AML-193 (cell line): ENCODE measurements around the gene ATP10D.
"Not testable (repeated sequence)": the region's sequence is repeated elsewhere in the genome, so short reads cannot be mapped to it uniquely, and the experiment has no call there.

Experiments
- DNase-seq, 2 experiments: peaks; one replicate each; lab custom pipeline; 2025; lab: John Stamatoyannopoulos, UW

The ATP10D gene

DNA sequence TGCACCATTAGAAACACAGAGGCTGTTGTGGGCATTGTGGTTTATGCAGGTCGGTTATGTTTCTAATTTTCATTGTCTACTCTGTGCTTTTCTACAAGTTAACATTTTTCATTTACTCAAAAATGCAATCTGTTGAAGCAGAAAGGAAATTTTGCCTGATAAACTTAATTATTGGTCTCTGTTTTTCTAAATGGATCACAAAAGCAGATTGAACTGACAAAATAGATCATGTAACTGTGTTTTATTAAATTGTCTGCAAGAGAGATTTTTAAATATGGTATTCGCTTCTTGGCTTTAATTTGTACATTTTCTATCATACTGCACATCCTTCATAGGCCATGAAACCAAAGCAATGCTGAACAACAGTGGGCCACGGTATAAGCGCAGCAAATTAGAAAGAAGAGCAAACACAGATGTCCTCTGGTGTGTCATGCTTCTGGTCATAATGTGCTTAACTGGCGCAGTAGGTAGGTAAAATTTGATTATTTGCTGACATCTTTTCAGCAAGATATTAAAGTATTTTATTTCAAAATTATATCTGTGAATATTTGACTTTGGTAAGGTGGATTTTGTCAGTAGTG is 50.6 kb downstream of the ATP10D start:
- no peak for DNase-seq

DNA sequence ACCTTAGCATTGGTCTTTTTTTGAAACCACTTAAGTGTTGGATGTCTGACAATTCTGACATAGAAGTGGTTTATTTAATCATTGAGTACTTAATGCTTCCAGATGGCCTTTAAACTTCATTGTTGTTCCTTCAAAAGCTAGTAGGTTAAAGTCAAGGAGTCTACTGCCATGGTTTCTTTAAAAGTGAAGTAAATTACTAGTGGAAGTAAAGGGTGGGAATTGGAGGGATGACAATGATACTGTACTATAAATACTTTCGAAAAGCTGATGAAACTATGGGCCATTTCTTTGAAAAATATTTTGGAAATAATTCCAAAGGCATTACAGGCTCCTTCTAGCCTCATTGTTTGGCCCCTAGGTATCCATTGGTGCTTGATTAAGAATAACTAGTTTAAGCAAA is 51.9 kb downstream of the ATP10D start:
- no peak for DNase-seq

DNA sequence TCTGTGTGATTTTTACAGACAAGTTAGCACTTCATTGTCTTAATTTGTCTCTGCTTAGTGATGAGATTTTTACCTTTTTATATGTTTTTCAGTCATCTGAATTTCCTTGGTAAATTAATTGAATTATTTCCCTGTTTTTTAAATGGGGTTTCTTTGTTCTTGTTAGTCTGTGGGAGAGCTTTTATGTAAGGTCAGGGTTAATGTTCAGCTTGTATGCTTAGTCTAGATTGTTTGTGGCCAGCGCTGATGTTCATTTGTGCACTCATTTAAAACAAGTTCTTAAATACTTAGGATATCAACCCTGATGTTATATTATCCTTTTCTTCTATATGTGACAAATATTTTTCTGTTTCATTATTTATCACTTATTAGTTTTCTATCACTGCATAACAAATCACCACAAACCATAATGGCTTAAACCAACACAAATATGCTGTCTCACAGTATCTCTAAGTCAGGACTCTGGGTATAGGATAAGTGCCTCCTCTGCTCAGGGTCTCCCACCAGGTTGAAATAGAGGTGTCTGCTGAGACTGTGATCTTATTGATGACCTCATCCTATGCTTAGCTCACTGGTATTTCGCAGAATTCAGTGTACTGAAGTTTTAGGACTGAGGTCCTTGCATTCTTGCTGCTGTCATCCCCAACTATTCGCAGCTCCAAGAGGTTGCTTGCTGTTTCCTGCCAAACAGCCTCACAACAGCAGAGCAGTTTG is 53.2 kb downstream of the ATP10D start:
- DNase-seq = no peak

DNA sequence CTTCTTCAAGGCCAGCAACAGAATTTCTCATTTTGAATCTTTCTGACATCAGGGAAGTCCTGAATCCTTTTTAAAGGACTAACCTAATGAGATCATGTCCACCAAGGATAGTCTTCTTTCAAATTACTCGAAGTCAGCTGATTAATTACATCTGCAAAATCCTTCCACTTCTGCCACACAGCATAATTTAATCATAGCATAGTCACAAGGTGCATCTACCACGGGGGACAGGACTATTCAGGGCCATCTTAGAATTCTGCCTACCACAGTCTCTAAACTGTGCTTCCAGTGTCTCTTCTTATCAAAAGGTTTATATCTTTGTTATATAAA is 53.7 kb downstream of the ATP10D start:
- no peak for DNase-seq

DNA sequence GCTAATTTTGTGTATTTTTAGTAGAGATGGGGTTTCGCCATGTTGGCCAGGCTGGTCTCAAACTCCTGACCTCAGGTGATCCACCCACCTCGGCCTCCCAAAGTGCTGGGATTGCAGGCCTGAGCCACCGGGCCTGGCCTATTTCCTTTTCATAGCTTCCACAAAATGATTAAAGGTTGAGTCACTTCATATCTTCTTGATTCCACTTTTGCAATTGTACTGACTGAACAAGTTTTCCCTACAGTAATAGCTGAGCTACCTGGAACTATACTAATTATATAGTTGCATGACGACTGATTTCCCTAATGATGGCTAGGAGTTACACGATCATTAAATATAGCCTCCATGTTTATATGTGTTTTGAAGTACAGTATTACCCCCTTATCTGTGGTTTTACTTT is 57.6 kb downstream of the ATP10D start:
- not testable (repeated sequence) for DNase-seq

DNA sequence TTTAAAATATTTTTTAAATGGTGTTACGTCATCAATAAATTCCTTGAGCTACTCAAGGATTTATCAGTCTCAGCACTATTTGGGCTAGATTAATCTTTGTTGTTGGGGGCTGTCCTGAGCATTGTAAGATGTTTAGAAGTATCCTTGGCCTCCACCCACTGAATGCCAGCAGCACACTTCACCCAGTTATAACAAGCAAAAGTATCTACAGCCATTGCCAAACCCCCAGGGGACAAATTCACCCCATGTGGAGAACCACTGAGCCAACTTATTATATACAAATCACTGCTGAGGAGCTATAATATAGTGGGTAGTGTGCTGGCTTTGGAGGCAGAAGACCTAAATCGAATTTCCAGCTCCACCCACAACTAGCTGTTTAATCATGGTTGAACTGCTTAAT is 58.3 kb downstream of the ATP10D start:
- no peak for DNase-seq

DNA sequence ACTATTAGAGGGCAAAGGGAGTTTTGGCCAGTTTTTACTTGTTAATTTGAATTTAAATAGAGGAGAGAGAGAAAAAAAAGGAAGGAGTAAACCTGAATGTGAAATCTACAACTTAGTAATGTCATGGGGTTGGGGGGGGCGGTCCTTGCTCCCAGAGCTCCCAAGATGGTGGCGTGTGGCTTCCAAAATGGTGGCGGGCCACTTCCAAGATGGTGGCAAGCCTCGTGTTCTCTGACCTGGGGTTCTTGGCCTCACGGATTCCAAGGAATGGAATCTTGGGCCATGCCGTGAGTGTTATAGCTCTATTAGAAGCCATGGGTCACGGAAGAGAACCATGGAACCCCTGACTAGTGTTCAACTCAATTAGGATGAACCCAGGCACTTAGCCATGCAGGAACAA is 65.3 kb downstream of the ATP10D start:
- DNase-seq = not testable (repeated sequence)

DNA sequence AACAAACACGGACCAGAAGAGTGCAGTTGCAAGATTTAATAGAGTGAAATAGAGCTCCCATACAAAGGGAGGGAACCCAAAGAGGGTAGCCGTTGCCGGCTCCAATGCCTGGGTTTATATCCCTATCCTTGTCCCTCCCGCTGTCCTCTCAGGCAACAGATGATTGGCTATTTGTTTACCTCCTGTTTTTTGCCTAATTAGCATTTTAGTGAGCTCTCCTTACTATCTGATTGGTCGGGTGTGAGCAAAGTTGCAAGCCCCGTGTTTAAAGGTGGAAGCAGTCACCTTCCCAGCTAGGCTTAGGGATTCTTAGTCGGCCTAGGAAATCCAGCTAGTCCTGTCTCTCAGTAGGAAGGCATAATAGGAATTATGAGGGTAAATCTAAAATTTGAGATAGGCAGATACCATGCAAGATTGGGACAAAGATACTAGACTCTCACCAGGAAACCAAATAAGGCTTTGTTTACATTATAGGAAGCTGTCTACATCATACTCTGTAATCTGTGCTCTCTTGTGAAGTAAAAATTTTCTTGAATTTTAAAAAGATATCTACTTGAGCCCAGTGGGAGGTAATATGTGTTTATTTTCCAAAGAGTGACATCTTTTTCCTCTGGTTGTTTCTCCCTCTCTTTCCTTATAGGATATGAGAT is 65.9 kb downstream of the ATP10D start:
- DNase-seq = no peak

DNA sequence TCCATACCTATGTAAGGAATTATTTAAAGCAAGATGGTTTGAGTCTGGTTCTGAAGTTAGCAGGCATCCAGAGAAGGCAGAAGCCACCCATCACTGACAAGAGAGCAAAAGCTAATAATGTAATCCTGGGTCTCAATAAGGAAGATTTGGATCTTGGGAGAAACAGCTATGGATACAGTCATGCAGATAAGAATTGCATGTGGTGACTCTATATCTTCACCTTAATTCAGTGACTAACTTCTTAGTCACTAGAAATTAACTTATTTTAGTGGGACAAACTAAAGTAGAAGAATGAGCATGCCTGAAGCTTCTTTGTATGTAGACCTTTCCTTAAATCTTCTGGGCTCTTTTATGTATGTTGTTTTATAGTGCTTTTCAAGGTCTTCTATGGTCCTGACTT is 66.6 kb downstream of the ATP10D start:
- no peak for DNase-seq

DNA sequence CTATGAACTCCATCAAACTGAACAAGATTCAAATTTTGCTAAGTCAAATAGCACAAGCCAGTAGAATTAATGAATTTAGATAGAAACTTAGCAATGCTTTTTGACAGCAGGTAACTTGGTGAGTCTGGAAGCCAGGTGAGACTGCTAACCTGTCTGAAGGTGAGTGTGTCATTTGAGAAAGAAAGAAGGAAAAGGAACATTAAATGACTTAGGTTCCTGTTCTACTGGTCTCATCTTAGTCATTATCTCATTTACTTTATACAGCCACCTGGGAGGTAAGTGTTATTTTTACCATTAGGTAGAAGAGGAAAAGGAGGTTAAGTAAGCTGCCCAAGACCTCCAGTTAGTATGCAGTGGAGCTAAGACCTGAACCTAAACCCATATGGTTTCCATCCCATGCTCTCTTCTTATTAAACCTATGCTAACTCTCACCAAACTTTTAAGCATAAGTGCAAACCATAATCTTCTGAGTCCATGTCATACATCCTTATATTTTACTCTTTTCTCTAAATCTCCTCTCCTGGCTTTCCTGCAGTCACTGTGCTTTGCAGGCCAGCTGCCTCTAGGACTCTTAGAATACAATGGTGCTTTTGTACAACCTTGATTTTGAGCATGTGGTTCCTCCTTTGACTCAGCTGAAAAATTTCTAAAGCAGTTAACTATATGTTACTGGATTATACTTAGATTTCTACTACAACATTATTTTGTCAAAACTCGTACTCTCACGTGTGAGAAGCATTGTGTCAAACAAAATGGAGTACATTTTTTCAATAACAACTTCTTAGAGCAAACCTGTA is 68.5 kb downstream of the ATP10D start:
- no peak for DNase-seq

DNA sequence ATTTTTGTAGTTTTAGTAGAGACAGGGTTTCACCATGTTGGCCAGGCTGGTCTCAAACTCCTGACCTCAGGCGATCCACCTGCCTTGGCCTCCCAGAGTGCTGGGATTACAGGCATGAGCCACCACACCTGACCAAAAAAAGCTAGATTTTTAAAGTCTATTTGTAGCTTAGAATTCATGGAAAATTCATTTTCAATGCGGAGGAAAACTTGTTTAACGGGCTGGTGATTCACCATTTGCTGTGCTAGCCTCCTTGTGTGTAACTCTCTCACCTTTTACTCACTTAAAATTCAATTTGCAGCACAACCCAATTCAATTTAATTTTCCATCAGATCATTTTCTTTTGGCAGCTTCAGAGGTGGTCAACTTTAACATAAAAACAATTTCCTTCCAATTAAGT is 70.8 kb downstream of the ATP10D start:
- DNase-seq = not testable (repeated sequence)

DNA sequence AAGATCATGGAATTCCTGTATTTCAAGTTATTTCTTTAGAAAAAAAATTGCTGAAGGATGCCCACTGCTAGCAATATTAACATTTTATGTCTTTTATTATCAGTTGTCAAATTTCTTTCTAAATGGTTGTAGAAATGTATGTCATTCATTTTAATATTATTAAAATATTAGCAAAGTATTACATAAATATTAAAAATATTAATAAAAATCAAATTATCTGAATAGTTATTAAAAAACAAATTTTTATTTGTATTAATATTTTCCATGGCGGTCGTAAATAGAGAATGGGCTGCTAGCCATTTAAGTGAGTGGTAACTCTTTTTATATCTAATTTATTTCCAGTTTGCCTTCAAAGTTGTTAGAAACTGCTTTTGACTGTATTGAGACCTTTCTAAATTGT is 72.2 kb downstream of the ATP10D start:
- no peak for DNase-seq

DNA sequence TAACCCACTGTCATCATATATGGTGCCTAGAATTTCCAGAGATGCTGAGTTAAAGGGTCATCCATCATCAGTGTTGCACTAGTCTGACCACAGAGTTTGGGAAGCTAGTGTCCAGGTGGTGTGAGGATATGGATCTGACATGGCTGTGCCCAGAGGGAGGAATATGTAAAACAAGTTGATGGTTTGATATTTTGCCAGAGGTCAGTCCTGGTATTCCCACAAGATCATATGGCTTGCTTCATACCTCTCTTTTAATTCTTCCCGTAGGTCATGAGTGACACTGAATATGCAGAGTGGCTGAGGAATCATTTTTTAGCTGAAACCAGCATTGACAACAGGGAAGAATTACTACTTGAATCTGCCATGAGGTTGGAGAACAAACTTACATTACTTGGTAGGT is 75.6 kb downstream of the ATP10D start:
- no peak for DNase-seq

DNA sequence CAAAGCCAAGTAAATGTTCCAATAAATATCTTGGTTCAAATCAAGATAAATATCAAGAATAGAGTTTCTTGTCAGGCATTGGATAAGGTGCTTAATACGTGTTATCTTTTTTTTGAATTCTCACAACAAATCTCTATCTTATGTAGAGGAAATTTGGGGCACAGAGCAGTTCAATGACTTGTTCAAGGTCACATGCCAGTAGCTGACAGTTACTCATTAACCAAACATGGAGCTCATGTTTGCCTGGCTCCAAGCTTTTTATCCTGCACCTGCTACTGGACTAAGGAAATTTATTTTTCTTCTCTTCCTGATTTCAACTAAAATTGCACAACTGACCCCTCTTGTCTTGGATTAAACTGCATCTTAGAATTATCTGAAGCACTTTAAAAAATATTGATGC is 76.3 kb downstream of the ATP10D start:
- no peak for DNase-seq

DNA sequence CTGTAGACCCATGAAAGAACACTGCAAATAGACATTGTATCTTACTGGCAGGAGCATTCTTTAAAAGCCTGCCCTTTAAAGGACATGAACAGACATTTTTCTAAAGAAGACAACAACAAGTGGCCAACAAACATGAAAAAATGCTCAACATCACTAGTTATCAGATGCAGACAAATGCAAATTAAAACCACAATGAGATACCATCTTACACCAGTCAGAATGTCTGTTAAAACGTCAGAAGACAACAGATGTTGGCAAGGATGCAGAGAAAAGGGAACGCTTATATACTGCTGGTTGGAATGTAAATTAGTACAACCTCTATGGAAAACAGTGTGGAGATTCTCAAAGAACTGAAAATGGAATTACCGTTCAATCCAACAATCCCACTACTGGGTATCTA is 77.2 kb downstream of the ATP10D start:
- no peak for DNase-seq

DNA sequence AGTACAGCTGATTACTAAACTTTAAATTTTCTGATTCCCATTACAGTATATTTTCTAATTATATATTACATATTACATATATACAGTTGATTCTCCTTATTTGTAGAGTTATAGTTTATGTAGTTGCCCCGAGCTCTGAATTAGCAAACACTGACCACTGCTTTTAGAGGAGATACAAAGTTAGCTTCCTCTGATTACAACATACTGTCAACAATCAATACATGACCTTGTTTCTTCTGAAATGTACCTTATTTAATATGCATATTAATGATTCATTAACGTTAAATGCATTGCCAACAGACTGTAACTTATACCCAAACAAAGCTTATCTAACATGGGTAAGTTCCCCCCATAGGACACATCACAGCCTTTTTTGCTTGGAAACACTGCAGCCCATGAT is 81.5 kb downstream of the ATP10D start:
- no peak for DNase-seq

DNA sequence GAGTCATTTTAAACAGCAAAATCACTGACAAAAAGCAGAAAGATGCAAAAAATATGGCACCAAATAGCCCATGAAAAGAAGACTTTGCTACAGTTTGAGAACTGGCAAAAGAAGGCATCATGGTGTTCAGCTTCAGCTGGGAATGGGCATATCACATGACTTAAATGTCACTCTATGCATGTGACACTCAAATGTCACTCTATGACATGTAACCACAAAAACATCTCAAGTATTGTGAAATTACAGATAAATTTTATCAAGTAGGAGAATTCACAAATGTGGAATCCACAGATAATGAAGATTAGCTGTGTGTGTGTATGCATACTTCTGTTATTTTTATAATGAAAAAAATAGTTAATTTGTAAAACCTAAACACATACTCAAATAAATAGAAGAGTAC is 81.9 kb downstream of the ATP10D start:
- DNase-seq = no peak

DNA sequence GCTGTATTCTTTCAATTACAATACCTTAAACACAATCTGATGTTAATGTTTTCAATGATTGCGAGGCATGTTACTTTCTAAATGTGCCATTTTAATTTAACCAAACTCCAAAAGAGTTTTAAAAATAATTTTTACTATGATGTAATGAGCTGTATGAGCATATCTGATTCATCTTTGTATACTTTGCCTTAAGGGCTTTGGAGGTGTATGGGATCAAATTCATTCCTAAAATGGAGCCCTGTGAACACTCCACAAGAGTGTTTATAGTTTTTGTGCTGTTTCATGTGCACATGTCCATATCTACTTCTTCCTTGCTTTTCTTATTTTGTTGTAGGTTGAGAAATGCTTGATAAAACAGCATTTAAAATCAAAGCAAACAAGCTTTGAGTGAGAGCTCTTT is 82.4 kb downstream of the ATP10D start:
- DNase-seq = no peak

DNA sequence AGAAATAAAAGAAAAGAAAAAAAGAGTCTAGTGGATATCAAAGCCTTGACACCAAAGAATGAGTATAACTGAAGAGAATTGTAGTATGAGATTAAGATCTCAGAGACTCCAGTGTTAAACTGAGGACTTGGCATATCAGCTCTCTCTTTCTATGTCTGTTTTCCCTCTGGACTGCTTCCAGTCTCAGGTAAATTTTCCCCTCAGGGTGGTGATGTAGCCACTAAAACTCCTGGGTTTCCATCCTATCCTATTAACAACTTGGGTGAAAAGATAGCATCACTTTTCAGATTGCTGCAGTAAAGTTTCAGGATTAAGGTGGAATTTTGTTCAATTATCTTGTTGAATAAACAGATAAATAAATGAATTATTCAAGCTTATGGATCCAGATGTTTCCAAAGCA is 85.7 kb downstream of the ATP10D start:
- DNase-seq = no peak

DNA sequence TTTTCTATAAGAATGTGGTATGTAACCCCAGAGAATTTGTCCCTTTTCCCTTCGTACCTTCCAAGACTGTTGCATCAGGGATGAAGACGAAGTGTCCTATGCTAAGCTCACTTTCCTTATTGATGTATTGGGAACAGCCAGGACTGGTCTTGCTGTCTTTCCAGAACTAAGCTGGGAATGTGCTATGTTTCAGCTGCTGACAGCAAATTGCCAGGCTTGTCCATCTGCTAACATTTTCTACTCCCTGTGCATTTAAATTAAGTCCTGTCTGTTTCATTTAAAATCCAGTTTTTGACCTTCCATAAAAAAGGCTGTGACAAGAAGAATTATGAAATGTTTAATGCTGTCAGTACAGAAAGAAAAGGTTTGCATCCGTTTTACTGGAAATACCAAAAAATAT is 87.9 kb downstream of the ATP10D start:
- DNase-seq = no peak

DNA sequence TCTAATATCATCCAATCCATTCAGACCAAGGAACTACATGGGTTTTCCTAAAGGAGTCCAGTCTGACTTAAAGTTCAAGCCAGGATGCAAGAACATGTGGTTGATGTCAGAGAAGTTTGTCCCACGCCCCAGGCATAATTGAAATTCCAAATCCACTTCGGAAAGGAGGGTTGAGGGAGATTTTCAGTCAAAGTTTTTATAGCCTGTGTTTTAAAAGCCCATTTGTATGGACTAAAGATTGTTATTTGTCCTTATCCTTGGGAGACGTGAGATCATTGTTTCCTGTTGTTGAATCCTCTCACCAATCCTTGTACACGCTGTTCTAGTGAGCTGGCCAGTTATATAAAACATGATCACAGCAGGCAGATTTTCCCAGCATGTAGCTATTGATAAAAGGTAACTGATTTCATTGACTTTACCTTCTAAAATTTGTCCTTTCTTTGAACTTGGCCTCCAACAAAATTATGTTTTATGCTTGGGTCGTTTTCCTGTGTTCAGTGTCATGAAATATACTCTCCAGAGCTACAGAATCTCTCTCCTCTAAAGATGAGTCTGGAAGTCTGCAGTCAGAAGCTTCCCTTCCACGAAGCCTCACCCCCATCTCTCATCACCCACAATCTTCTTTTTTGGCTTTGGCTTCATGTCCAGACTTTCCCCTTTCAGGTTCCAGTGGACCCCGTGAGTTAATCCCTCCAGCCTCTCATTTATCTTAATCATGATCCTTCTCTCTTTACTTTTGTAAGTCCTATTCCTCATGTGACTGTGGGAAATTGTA is 92.9 kb downstream of the ATP10D start:
- no peak for DNase-seq

DNA sequence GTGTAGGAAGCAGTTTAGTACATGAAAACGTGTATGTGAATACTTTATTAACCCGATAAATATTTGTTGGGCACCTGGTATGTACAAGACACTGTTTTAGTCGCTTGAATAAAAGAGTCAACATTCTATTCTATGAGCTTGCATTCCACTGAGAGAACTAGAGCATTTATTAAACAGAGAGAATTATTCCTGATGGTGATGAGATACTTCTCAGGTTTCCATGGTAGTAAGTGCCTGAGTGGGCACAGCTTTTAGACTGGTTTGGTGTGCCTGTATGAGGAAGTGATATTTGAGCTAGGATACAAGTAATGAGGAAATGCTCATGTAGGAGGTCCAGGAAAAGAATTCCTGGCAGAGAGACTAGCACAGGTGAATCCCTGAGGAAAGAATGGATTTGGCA is 94.2 kb downstream of the ATP10D start:
- DNase-seq = no peak
